ENCODE measurements around the gene MGRN1.

GRCh38 chr16:4666537-4667202 is 42.0 kb downstream of the MGRN1 start:
- TF ChIP-seq CTCF (IDR thresholded peaks at IDR 0.05): no peak
- TF ChIP-seq EZH2 (IDR thresholded peaks at IDR 0.05; ENCODE audit: borderline replicate concordance, insufficient read depth, low read depth, low read length, poor library complexity, severe bottlenecking): no peak

Data from B cell (primary cell).